Skin epidermis (tissue), 12 donors: Measurements from ENCODE around the gene TBC1D24.

Experiments
- H3K27ac ChIP-seq, 21 experiments: fragments of 200-600 bp; sonication (generic) in 11 of 21; one replicate each; pipeline ENCODE4 v1.5.0; 2020; ENCODE audit warnings: mild to moderate bottlenecking in 3 of 21, inconsistent platforms in 2 of 21, moderate library complexity in 2 of 21
- H3K4me3 ChIP-seq, 7 experiments: fragments of 200-600 bp; sonication (generic) in 2 of 7; one replicate each; pipeline ENCODE4 v1.5.0; 2020; ENCODE audit warnings: inconsistent platforms in 2 of 7, mild to moderate bottlenecking in 2 of 7, moderate library complexity in 1 of 7

TBC1D24 gene

DNA sequence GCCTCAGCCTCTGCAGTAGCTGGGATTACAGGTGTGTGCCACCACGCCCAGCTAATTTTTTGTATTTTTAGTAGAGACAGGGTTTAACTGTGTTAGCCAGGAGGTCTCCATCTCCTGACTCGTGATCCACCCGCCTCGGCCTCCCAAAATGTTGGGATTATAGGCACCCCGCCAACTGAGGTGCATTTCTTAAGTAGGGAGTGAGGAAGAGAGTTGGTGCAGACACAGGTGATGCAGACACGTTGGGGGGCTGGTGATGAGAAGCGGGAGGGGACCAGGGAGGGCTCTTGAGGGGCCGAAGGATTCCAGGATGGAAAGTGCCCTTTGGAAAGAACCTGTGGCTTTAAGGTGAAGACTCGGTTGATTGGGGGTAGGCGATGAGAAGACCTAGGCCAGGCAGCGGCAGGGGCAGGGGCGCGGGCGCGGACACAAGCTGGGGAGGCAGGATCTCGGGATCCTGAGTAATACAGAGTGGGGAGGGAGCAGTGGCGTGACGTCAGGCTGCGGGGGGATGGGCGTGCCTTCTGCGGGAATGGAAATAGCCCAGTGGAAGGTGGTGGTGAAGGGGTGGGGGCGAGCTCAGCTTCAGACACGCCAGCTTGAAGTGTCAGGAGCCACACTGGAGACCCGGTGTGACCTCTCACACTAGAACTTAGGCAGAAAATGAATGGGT lies 36.3 kb downstream of the TBC1D24 start:
- Histone ChIP-seq H3K4me3 (no peak overlapping the region), H3K27ac (peak overlapping the region in 3 of 21 experiments; percentile 31 to 45 (median 35))

DNA sequence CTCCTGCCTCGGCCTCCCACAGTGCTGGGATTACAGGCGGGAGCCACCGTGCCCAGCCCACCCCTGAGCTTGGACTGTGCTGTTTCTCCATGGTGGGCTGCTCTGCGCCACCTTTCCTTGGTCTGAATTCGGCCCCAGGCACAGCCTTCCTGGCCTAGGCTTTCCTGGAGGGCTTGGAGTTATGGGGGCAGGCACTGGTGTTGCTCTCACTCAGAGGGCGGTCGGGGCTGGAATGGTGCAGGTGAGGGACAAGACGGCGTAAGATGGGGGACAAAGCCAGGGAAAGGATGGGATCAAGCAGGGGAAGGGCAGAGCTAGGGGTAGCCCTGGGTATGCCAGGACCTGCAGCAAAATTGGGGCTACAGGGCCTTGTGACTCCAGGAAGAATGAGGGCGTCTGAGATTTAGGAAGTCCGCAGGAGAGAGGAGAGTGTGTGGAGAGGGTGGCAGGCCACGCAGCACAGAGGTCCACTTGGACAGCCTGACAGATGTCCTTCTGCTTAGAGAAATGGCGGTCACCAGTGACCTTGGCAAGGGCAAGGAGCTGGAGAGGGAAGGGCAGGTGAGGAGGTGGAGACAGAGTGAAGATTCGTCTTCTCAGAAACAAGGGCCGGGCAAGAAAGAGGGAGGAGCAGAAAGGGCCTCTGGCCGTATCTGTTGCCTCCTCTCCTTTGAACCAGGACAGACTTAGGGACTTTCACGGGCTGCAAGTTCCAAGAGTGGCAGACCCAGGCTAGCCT lies 37.2 kb downstream of the TBC1D24 start:
- H3K4me3 ChIP-seq = no peak overlapping the region
- peak overlapping the region in 11 of 21 experiments; percentile 4 to 100 (median 98) for H3K27ac ChIP-seq

- H3K4me3 ChIP-seq = peak overlapping the region; percentile 80 to 100 (median 94)
Measured at GRCh38 chr16:2512735-2513404, 37.9 kb downstream of the TBC1D24 start.

GRCh38 chr16:2513405-2514332 lies 38.7 kb downstream of the TBC1D24 start, which contains the start of gene ATP6V0C:
Gene ATP6V0C, plus strand, starts transcription at chr16:2513952. Its CDS starts 152 bp downstream, at chr16:2514104.
- H3K27ac ChIP-seq = peak within 1 kb of the TSS; percentile 94 to 100 (median 99)
- H3K4me3 ChIP-seq = peak within 1 kb of the TSS; percentile 80 to 100 (median 94)

More at GRCh38 chr16:2512735-2513404, 37.9 kb downstream of the TBC1D24 start:
- peak overlapping the region; percentile 4 to 100 (median 99) for H3K27ac ChIP-seq

DNA sequence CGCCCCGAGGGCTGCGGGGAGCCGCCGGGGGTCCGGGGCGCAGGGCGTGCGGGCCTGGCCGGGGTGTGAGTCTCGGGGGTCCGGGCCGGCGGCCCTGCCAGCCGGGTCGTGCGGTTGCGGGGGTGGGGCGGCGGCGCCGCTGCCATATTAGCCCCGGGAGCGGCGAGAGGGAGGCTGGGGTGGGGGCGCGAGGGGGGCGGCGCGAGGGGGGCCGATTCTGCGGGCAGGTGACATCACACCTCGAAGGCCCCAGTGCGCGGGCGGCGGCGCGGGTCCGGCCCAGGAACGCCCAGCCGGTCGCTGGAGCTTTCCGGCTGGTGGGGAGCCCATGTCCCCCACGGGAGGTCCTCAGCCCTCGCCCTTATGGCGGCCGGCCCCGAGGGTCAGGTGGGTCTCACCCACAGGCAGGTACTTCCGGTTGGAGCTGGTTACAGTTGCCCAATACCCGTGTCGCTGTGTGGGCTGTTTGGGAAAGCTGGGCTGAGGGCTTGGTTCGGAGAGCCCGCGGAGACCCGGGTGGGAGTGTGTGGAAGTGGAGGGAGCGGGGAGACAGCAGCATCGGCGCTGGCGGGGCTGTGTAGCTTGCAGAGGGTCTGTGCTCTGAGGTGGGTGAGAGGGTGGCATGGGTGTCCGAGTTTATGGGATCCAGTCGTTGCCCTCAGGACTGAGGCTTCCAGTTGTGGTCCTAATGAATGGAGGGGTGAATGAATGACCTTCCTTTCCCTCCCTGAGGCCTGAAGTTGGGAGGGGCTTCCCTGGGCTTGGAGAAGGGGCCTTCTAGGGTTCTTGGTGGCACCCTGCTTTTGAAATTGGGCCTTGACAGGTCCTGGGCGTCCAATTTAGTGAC lies 39.6 kb downstream of the TBC1D24 start:
- H3K27ac ChIP-seq = peak overlapping the region; percentile 94 to 100 (median 99)
- peak overlapping the region; percentile 80 to 100 (median 94) for H3K4me3 ChIP-seq

GRCh38 chr16:2515180-2515851 lies 40.4 kb downstream of the TBC1D24 start:
- peak overlapping the region; percentile 94 to 100 (median 99) for H3K27ac ChIP-seq
- peak overlapping the region; percentile 80 to 100 (median 94) for H3K4me3 ChIP-seq

DNA sequence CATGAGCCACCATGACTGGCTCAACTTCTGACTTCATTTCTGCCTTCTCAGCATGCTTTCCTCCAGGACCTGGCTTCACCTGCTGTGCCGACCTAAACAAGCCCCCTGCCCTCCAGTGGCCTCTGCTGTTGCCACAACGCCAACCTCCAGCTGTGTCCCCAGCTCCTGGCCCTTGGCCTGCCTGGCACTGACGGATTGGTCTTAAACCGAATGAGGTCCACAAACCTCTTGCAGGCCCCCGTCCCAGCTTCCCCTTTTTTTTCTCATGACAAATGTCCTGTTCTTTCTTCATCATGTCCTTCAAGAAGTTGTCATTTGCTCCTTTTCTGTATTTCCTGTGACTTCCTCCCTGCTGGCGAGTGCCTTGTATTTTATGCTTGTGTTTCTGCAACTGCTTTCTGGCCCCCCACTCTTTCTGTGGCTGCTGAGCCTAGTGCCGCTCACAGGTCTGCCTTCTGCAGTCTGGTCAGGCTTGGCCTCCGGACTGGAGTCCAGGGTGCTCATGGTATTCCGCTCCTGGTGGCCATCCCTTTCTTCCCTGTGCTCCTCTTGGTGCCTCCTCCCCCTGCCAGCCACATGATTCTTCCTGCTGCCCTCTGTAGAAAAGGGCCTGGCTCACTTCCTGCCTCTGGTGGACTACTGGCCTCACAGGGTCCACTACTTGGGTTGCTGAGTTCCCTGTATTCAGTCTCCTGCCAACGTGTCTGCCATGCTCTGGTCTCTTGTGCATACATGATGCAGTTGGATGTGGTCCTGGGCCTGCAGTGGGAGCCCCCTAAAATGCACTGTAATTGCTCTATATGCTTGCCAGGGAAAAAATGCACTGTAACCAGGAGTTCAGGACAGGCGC lies 41.7 kb downstream of the TBC1D24 start:
- Histone ChIP-seq H3K4me3 (peak overlapping the region in 4 of 7 experiments; percentile 8 to 100 (median 56)), H3K27ac (peak overlapping the region in 19 of 21 experiments; percentile 10 to 100 (median 98))

- peak overlapping the region in 14 of 21 experiments; percentile 15 to 99 (median 80) for H3K27ac ChIP-seq
- no peak overlapping the region for H3K4me3 ChIP-seq
Measured at GRCh38 chr16:2517954-2518605, 43.2 kb downstream of the TBC1D24 start.

DNA sequence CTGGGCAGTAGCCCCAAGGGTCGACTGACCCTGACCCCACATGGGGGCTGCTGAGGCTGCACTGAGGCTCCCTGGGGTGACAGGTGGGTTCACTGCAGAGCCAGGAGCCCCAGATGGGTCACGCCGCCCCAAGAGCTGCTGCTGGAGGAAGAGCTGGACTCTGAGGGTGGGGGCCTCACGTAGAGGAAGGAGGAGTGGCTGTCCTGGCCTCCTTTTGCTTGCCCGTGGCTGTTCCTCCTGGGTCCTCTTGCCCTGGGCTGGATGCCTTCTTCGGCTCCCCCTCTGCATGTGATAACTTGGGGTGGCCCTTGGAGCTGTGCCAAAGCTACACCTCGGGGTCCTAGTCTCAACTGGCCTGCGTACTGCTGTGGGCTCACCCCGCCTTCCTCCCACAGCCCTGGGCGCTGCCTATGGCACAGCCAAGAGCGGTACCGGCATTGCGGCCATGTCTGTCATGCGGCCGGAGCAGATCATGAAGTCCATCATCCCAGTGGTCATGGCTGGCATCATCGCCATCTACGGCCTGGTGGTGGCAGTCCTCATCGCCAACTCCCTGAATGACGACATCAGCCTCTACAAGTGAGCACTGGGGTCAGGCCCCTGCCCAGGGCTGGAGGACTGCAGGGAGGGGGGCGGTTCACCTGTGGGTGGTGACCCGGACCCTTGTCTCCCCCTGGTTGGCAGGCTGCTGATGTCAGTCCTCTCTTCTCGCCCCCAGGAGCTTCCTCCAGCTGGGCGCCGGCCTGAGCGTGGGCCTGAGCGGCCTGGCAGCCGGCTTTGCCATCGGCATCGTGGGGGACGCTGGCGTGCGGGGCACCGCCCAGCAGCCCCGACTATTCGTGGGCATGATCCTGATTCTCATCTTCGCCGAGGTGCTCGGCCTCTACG lies 44.1 kb downstream of the TBC1D24 start:
- H3K4me3 ChIP-seq = peak overlapping the region in 2 of 7 experiments; percentile 63 to 73
- H3K27ac ChIP-seq = peak overlapping the region in 19 of 21 experiments; percentile 48 to 99 (median 80)

GRCh38 chr16:2519711-2520080 lies 44.8 kb downstream of the TBC1D24 start:
- Histone ChIP-seq H3K27ac (peak overlapping the region in 20 of 21 experiments; percentile 6 to 99 (median 79)), H3K4me3 (peak overlapping the region; percentile 51 to 79 (median 63))

GRCh38 chr16:2520097-2520783 lies 45.3 kb downstream of the TBC1D24 start, which contains the start of gene AMDHD2:
Gene AMDHD2, plus strand, starts transcription at chr16:2520371. Its CDS starts 88 bp downstream, at chr16:2520459.
- Histone ChIP-seq H3K4me3 (peak within 1 kb of the TSS; percentile 51 to 79 (median 63)), H3K27ac (peak within 1 kb of the TSS; percentile 66 to 99 (median 81))

DNA sequence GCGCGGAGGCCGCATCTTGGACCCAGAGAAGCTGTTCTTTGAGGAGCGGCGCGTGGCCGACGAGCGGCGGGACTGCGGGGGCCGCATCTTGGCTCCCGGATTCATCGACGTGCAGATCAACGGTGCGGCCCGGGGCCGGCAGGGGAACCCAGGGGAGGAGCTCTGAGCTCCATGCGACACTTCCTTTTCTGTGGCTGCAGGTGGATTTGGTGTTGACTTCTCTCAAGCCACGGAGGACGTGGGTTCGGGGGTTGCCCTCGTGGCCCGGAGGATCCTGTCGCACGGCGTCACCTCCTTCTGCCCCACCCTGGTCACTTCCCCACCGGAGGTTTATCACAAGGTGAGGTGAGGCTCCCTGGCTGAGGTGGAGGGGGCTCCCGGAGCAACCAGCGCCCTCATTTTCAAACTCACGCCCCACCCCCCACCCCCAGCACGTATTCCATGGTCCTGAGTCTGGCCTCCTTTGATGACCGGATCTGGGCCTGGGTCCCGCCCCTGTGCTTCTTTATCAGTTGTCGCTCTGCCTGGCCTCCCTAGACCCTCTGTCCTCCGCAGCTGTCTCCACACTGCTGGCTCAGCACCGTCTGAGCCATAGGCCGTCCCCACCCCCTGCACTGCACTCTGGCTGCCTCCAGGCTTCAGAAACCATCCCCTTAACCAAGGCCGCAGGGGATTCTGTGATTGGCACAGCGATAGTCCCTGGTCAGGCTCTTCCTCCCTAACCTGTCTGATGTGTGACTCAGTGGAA lies 46.0 kb downstream of the TBC1D24 start:
- Histone ChIP-seq H3K27ac (peak overlapping the region; percentile 66 to 98 (median 79)), H3K4me3 (peak overlapping the region; percentile 51 to 79 (median 63))

- H3K27ac ChIP-seq = peak overlapping the region in 2 of 21 experiments; percentile 24 to 55
- no peak overlapping the region for H3K4me3 ChIP-seq
Measured at GRCh38 chr16:2523801-2524231, 48.9 kb downstream of the TBC1D24 start.
